Activated T-cell treated with anti-CD3 and anti-CD28 coated beads, Interleukin-2, amount 50 U/mL, for 1 hour (primary cell): ENCODE measurements around the gene PGP.

Experiments
- DNase-seq: peaks from one replicate; pipeline ENCODE4 v3.0.0-alpha.2; 2020

The PGP gene

GRCh38 chr16:2236337-2237101 lies 21.9 kb upstream of the PGP start, which contains the start of gene DNASE1L2:
TSS of gene DNASE1L2 (plus strand) at chr16:2236444. CDS start at chr16:2236817, 373 bp downstream.
- no peak for DNase-seq

GRCh38 chr16:2235695-2236336 lies 21.2 kb upstream of the PGP start:
- DNase-seq, result no peak

- DNase-seq, result no peak
These were observed 20.6 kb upstream of the PGP start for GRCh38 chr16:2235234-2235651.

- no peak for DNase-seq
These were observed 20.2 kb upstream of the PGP start for GRCh38 chr16:2234813-2235170.

- DNase-seq, result no peak
These were observed 19.5 kb upstream of the PGP start for GRCh38 chr16:2233872-2234812.

- no peak for DNase-seq
These were observed 18.6 kb upstream of the PGP start for GRCh38 chr16:2233046-2233775.

GRCh38 chr16:2232094-2232990 lies 17.7 kb upstream of the PGP start:
- no peak for DNase-seq

- no peak for DNase-seq
These were observed 16.6 kb upstream of the PGP start for GRCh38 chr16:2231016-2231931.

GRCh38 chr16:2230376-2230775 lies 15.7 kb upstream of the PGP start:
- no peak for DNase-seq

GRCh38 chr16:2229632-2230250 lies 15.1 kb upstream of the PGP start:
- no peak for DNase-seq

- DNase-seq, result no peak
These were observed 14.5 kb upstream of the PGP start for GRCh38 chr16:2229091-2229490.

GRCh38 chr16:2228161-2228824 lies 13.7 kb upstream of the PGP start:
- DNase-seq, result no peak

- no peak for DNase-seq
These were observed 12.3 kb upstream of the PGP start for GRCh38 chr16:2226918-2227317.

- DNase-seq, result no peak
These were observed 11.7 kb upstream of the PGP start for GRCh38 chr16:2226245-2226793.

- no peak for DNase-seq
These were observed 9.4 kb upstream of the PGP start for GRCh38 chr16:2223942-2224486.

- DNase-seq, result peak; percentile 97
These were observed 8.7 kb upstream of the PGP start, which contains the start of gene E4F1 for GRCh38 chr16:2223221-2223941. TSS of gene E4F1 (plus strand) at chr16:2223591. CDS start at chr16:2223614, 23 bp downstream.

GRCh38 chr16:2216330-2216729 lies 1.7 kb upstream of the PGP start:
- DNase-seq, result no peak
